K562 (cell line): ENCODE results near the gene ZNF775. TPM values are rescaled to one million over a fixed set of nuclear protein-coding genes. Genes with fewer than 3 reads are reported as not detected.
"Not testable (repeated sequence)": the region's sequence is repeated elsewhere in the genome, so short reads cannot be mapped to it uniquely, and the experiment has no call there.

Experiments used
- ATAC-seq: fragments of 200-7000 bp; cut with Tn5 transposase; 3 replicates; pipeline ENCODE4 v1.9.1; 2020; ENCODE audit warnings: moderate library complexity
- BruUV-seq: library from RNA; stranded (reverse); fragments of 400-500 nt; replicated peaks from 2 replicates; lab custom pipeline; 2021; lab: Mats Ljungman, UMichigan
- CTCF ChIA-PET: fragments of 300-600 bp; formaldehyde crosslinking; extraction: SDS; loops from one replicate; lab custom pipeline; 2021; ENCODE audit warnings: low intra/inter-chr PET ratio; lab: Yijun Ruan, JAX
- POLR2A ChIA-PET: fragments of 300-600, 350-650 bp; sonication (Branson Sonifier 250); formaldehyde crosslinking; extraction: SDS; loops from one replicate; lab custom pipeline; 2021; ENCODE audit warnings: antibody characterized with exemption, inconsistent platforms; lab: Yijun Ruan, JAX
- DNase-seq, 4 experiments: peaks; one replicate each; pipeline versions ENCODE4 v3.0.0 to v3.0.0-alpha.2; 2011 to 2018; ENCODE audit warnings: low spot score in 3 of 4, mixed read lengths in 3 of 4; ENCODE audit errors: extremely low read depth in 1 of 4
- FAIRE-seq: peaks from 2 replicates; lab custom pipeline; 2011; peaks lifted over from hg19 to GRCh38; lab: Jason Lieb, UNC
- H2AFZ ChIP-seq: 2 replicates; pipeline ENCODE4 v1.6.0; 2011; ENCODE audit warnings: low read depth, low read length, control low read depth, inconsistent platforms
- H3K27ac ChIP-seq: fragments of 200-600 bp; 3 replicates; pipeline ENCODE4 v1.8.0; 2011; ENCODE audit warnings: low read depth, mild to moderate bottlenecking, control low read depth, inconsistent platforms, low read length, moderate library complexity, mixed read lengths; ENCODE audit errors: extremely low read depth
- H3K27me3 ChIP-seq, 2 experiments: fragments of 300-600 bp in 1 of 2; 2 replicates in 1 of 2; 3 replicates in 1 of 2; pipeline versions ENCODE4 v1.6.0 to v1.8.0; 2011; ENCODE audit warnings: inconsistent platforms in 2 of 2, low read length in 2 of 2, mild to moderate bottlenecking in 1 of 2, mixed read lengths in 1 of 2, moderate library complexity in 1 of 2; ENCODE audit not compliant: control insufficient read depth in 2 of 2, insufficient read depth in 2 of 2
- H3K36me3 ChIP-seq: fragments of 300-600 bp; 3 replicates; pipeline ENCODE4 v1.8.0; 2011; ENCODE audit warnings: mild to moderate bottlenecking, low read length, inconsistent platforms; ENCODE audit not compliant: control insufficient read depth, insufficient read depth
- H3K4me1 ChIP-seq, 2 experiments: fragments of 200-600 bp in 1 of 2; replicated peaks in 1 of 2; 2 replicates in 1 of 2; 3 replicates in 1 of 2; pipeline versions ENCODE4 v1.5.1 to v1.8.0; 2011; ENCODE audit warnings: inconsistent platforms in 2 of 2, low read length in 2 of 2, mild to moderate bottlenecking in 1 of 2, mixed read lengths in 1 of 2, moderate library complexity in 1 of 2; ENCODE audit not compliant: control insufficient read depth in 2 of 2, insufficient read depth in 2 of 2
- H3K4me2 ChIP-seq: 2 replicates; pipeline ENCODE4 v1.6.1; 2011; ENCODE audit warnings: low read length, control low read depth, inconsistent platforms, mixed read lengths; ENCODE audit not compliant: insufficient read depth
- H3K4me3 ChIP-seq: fragments of 200-600 bp; sonication (generic), shearing (Covaris generic); 2 replicates; pipeline ENCODE4 v1.5.1; 2016; ENCODE audit warnings: control low read depth, inconsistent platforms
- H3K79me2 ChIP-seq: fragments of 200-600 bp; 3 replicates; pipeline ENCODE4 v1.8.0; 2011; ENCODE audit warnings: low read length, inconsistent platforms; ENCODE audit not compliant: control insufficient read depth, insufficient read depth
- H3K9ac ChIP-seq, 2 experiments: 2 replicates each; pipeline versions ENCODE4 v1.6.0 to v1.6.1; 2011; ENCODE audit warnings: low read depth in 2 of 2, low read length in 2 of 2, control low read depth in 1 of 2, inconsistent platforms in 1 of 2, mild to moderate bottlenecking in 1 of 2, mixed read lengths in 1 of 2; ENCODE audit not compliant: insufficient read depth in 1 of 2
- H3K9me1 ChIP-seq: one replicate; pipeline ENCODE4 v1.6.0; 2011; ENCODE audit warnings: inconsistent platforms, mild to moderate bottlenecking, low read length, moderate library complexity; ENCODE audit not compliant: control insufficient read depth, insufficient read depth
- H3K9me3 ChIP-seq: replicated peaks from 2 replicates; pipeline ENCODE4 v1.5.1; 2011; ENCODE audit warnings: low read depth, low read length, inconsistent platforms; ENCODE audit not compliant: control insufficient read depth, insufficient read depth
- H4K20me1 ChIP-seq: replicated peaks from 2 replicates; pipeline ENCODE4 v1.6.1; 2011; ENCODE audit warnings: low read length, inconsistent platforms, mixed read lengths; ENCODE audit not compliant: control insufficient read depth, insufficient read depth
- CCAR2 ChIP-seq: fragments of 200-400 bp; formaldehyde crosslinking; IDR thresholded peaks from 2 replicates; pipeline ENCODE4 v1.6.1; 2017; ENCODE audit warnings: mild to moderate bottlenecking, low read depth, low read length
- HDAC3 ChIP-seq: fragments of 450-650 bp; IDR thresholded peaks from 2 replicates; pipeline ENCODE4 v1.6.1; 2018; ENCODE audit warnings: borderline replicate concordance, mild to moderate bottlenecking, moderate library complexity; ENCODE audit not compliant: partially characterized antibody
- WGBS: fragments of 100-300 bp; shearing (Covaris generic); methylation state at CpG from one replicate; pipeline ENCODE4 v1.1.6; 2016; ENCODE audit warnings: low coverage, mixed read lengths; ENCODE audit not compliant: insufficient coverage; ENCODE audit errors: missing lambda C conversion rate; 5-methylcytosine and 5-hydroxymethylcytosine counted together
- in situ Hi-C: fragments of 300-500 bp; cut with MboI; formaldehyde crosslinking; loops from 4 replicates; pipeline ENCODE4 v1.15.0; 2018; ENCODE audit warnings: inconsistent platforms, mixed read lengths
- intact Hi-C: fragments of 100-400 bp; cut with micrococcal nuclease; formaldehyde crosslinking; loops from 2 replicates; pipeline ENCODE4 v1.14.2; 2022
- polyA plus RNA-seq, 8 experiments: library from polyadenylated mRNA; depleted of rRNA in 4 of 8; stranded (reverse) in 5 of 8; unstranded in 3 of 8; fragments of >200 nt; fragmentation: Nextera tagmentation in 2 of 8; fragmentation: Illumina TruSeq in 1 of 8; extraction: Ambion mirVana in 2 of 8; extraction: Trizol in 1 of 8; gene quantifications; 2 replicates each; pipeline versions ENCODE4 v1.2.1 to v1.2.3, GENCODE V29; 2011 to 2014; ENCODE audit warnings: inconsistent platforms in 1 of 8, missing spikeins in 1 of 8
- total RNA-seq, 7 experiments: library from RNA; depleted of rRNA in 6 of 7; stranded (reverse); fragments of >200 nt in 6 of 7; fragmentation: Illumina TruSeq in 2 of 7; extraction: Trizol in 2 of 7; gene quantifications; 2 replicates each; pipeline versions ENCODE4 v1.2.1 to v1.2.3, GENCODE V29; 2011 to 2021; ENCODE audit warnings: low replicate concordance in 1 of 7

Gene ZNF775
- total and polyA plus RNA-seq, 9 of the 15 experiments (the other 6 are each of a cell fraction or from before 2014, with no cell fraction given), result 0.04 to 18.7 (median 4.9) TPM

- no peak overlapping the region for H3K4me2 ChIP-seq
- H3K4me1 ChIP-seq, result peaks cover 5 to 37% of the 10 kb centered on the region in 2 experiments
- peak overlapping the region in 1 of 2 experiments; percentile 61; a peak in 1 of 4 replicates for H3K9ac ChIP-seq
- ChIA-PET POLR2A (interaction anchor here (0.7 to 3.0 kb wide), 7 partner anchors 8 to 68 kb away, joined by 3 to 17 read pairs (median 5); a partner anchor contains a TSS), CTCF (interaction anchor here (0.6 kb wide), 1 partner anchor 52 kb away, joined by 3 read pairs; no protein-coding TSS in a partner anchor)
- no peak overlapping the region for H3K4me3 ChIP-seq
- H3K27ac ChIP-seq, result no peak overlapping the region
- peaks cover 8% of the 10 kb centered on the region for H3K9me1 ChIP-seq
- no peak overlapping the region for H2AFZ ChIP-seq
- peaks cover 41% of the 10 kb centered on the region for H3K79me2 ChIP-seq
- peaks cover 36% of the 10 kb centered on the region; the same call in 2 of the 3 replicates for H3K36me3 ChIP-seq
- BruUV-seq, result no TSS peak
- 88% methylated on average over 14 of the region's 14 CpGs for WGBS
- intact Hi-C loops, result no loop called here
- TF ChIP-seq CCAR2 (no peak), HDAC3 (no peak)
- no peak for DNase-seq
- ATAC-seq, result no peak
- in situ Hi-C loops, result no loop called here
- peaks cover 28% of the 10 kb centered on the region for H4K20me1 ChIP-seq
- H3K9me3 ChIP-seq, result no peaks in the 10 kb centered on the region
- peak; percentile 69 for FAIRE-seq
- H3K27me3 ChIP-seq, result no peaks in the 10 kb centered on the region
Measured at GRCh38 chr7:150385302-150385723, 6.2 kb downstream of the ZNF775 start.

- H3K27ac ChIP-seq, BruUV-seq: not testable (repeated sequence)
- WGBS, result 73% methylated on average over 6 of the region's 6 CpGs
Measured at GRCh38 chr7:150385884-150386283, 6.8 kb downstream of the ZNF775 start.

More at GRCh38 chr7:150385884-150386283, 6.8 kb downstream of the ZNF775 start:
- H2AFZ ChIP-seq, H3K4me2 ChIP-seq, H3K27me3 ChIP-seq, H3K9me3 ChIP-seq, in situ Hi-C loops, H3K9me1 ChIP-seq, H3K4me3 ChIP-seq, DNase-seq, ATAC-seq, CTCF ChIA-PET, H3K9ac ChIP-seq, intact Hi-C loops: not testable (repeated sequence)
- Histone ChIP-seq H3K36me3 (peaks cover 41% of the 10 kb centered on the region; the same call in 2 of the 3 replicates), H3K79me2 (peaks cover 35% of the 10 kb centered on the region), H4K20me1 (peaks cover 24% of the 10 kb centered on the region; the same call in 1 of the 2 replicates), H3K4me1 (peaks cover 0 to 33% of the 10 kb centered on the region in 2 experiments; a peak in 3 of 5 replicates)
- FAIRE-seq, result peak; percentile 23
- POLR2A ChIA-PET, result interaction anchor here (1.0 to 3.0 kb wide), 8 partner anchors 8 to 28 kb away, joined by 3 to 17 read pairs (median 5); a partner anchor contains a TSS
